ENCODE measurements around the gene PPP1R15B.

Gene PPP1R15B
- 349 to 469 reads per million in 2 experiments for total RNA-seq

DNA sequence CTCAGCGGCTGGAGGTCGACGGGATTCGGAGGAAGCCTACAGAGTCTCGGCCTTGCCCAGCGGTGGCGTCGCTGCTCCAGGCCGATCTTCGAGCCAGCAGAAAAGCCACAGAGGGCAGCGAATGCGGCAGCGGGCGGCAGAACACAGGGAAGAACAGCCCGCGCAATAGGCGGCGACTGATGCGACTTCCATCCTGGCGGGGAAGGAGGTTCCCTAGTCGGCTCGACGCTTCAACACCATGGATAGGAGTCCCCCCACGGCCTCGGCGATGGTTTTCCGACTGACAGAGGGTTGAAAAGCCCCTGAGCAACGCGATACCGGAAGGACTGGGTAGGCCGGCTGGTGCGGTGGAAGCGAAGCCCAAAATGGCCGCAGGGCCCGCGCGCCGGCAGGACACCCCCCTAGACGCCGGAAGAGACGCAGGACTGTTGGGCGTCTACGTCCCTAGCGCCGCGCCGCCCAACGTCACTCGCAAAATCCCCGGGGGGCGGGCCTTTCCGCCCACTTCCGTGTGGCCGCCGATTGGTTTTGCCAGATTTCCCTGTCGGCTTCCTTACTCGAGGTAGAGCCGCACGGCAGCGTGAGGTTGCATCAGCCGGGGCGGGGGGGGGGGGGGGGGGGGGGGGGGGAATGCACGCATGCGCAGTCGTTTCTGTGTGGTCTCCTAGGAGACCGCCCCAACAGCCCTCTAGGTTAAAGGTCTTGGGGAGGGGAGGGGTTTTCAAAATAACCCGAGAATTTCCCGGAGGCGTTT is at the start of gene PPP1R15B:
TSS of gene PPP1R15B (minus strand) at position 367 of the 754 bp plus-strand sequence. CDS start 406 bp downstream, outside the sequence.
- peak; percentile 94 for DNase-seq (ENCODE audit: low read depth)

GRCh38 chr1:204460346-204460745 is 48.7 kb upstream of the PPP1R15B start:
- DNase-seq (ENCODE audit: low read depth) = no peak

- DNase-seq (ENCODE audit: low read depth) = no peak
These were observed 48.1 kb upstream of the PPP1R15B start for GRCh38 chr1:204459706-204460105.

DNA sequence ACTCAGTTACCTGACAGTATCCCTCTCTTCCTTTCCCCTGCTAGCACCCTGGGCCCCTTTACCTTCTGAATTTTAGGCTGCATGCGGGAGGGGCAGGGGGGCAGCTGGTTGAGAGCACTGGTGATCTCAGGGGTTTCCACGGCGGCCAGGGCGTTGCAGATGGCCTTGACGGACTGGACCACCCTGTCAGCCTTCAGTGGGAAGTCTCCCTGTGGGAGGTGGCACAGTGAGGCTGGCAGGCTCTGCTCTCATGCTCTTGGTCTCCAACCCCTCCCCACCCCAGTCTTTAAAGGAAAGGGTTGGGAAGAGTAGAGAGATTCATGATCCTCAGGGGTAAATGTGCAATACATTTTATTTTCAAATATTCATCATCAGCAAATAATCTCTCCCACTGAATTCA is 46.0 kb upstream of the PPP1R15B start:
- no peak for DNase-seq (ENCODE audit: low read depth)

DNA sequence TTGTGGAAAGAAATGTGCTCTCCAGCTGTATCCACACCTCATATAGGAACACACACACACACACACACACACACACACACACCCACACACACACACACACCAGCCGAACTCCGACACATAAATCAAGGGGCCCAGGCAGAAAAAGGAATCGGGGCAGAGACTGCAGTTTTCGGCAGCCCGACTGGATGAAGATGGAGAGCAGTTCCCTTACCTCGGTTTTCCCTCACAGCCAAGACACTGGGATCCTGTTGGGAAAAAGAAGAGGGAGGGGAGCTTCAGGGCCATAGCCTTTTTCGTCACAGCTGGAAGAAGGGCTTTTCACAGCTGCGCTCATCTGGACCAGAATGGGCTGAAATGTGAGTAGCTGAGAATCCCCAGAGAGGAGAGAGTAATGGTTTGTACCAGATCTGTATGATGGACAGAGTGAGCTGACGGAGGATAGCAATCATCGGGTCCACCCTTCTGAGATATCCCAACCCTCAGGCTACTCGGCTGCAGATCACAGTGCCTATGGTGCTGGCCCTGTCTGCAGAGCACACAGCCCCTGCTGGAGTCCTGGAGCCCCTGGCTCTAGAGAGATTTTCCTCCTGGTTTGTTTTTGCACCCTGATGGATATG is 45.3 kb upstream of the PPP1R15B start:
- no peak for DNase-seq (ENCODE audit: low read depth)

- no peak for DNase-seq (ENCODE audit: low read depth)
These were observed 44.2 kb upstream of the PPP1R15B start for GRCh38 chr1:204455831-204456145.

DNA sequence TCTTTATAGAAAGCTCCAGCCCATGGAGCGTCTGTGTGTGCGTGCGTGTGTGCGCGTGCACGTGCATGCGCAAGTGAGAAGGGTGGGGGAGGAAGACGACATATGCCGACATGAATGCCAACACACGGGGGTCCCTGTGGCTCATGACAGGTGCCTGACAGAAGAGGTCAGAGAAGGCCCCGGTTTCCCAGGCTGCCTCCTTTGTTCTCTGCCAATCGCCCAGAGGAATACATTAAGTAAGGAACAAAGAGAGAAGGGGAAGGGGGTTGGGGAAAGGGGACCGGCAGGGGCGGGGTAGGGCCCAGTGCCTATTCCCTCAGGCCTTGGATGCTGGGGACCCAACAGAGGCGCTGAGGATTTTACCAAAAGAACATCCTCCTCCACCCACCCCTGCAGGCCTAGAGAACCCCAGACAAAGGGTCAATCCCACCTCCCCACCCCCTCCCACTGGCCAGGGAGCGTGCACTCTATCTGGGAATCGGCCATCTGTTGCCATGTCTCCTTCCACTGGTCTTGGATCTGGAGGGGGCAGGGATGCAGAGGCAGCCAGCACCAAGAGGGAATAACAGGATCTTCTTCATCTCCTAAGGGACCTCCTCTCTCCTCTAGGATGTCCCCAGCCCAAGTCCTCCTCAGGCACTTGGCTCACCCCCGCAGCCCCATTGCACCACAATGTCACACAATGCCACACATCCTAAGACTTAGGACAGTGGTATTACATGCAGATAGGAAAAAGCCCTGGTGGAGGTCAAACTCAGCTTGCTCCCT is 43.6 kb upstream of the PPP1R15B start:
- no peak for DNase-seq (ENCODE audit: low read depth)

DNA sequence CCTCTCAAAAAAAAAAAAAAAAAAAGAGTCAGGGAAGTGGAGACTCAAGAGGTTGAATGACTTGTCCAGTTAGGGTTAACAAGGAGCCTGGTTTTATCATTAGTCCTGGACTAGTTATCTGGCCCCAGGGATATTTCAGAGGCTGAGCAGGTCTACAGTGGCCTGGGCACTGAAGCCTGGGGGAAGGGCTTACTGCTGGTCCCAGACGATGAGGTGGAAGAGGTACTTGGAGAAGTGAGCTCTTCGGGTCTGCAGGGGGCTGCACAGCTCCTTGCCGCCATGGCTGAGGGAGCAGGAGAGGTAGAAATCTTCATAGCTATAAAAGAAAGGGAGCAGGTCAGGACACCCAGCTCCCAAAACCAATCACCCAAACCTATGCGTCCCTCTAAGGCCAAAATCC is 42.9 kb upstream of the PPP1R15B start:
- DNase-seq (ENCODE audit: low read depth) = no peak

DNA sequence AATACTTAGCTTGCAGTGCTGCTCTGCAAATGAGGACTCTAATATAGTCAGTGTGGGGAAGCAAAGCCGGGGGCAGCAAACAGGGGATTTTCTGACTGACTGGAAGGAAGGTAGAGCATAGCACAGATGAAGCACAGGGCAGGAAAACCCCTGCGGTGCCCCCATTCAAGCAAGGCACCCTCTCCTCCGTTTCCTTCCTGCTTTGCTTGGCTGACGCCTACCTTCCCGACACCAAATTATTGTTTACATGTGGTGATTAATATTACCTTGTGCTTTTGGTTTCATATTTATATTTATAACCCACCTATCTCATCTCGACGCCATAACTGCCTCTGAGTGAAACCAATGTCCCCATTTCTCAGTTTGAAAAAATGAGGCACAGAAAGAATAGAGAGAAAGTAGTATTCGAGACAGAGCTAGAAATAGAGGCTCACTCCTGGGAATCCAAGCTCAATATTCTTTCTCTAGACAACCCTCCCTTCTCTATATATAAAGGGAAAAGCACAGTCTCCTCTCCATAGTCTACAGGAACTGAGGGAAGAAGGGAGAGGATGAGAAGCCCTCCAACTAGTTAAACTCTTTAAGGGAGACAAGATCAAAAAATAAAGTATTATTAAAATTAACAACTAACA is 41.6 kb upstream of the PPP1R15B start:
- peak; percentile 60 for DNase-seq (ENCODE audit: low read depth)

DNA sequence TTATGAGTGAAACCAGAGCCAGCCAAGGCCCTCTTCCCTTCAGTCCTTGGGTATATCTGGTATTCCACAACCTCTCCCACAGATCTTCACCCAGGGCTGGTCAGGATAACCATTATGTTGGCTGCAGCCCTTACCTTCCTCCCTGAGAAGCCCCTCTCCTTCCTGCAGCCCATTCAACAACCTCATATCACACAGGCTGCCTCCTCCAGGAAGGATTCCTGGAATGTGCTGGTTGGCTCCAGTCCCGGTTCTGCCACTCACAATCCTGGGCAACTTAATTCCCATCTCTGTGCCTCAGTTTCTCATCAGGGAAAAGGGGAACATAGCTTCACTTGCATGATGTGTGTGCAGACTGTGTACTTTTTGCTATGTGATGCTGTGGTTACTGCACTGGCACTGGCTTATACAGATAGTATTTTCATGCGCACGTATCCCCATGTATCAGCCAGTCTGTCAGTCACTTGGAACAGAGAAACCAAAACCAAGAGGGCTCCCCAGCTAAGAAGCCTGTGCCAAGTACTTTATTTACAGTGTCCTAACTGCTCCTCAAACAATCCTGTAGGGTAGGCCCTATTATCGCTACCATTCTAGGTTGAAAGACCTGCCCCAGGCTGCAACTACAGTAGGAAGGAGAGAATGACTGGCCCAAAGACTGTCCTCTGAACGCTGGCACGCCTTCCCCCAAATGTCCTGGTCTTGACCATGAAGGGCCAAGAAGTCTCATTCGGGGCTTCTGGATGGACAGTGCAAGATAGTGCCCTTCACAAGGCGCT is 39.9 kb upstream of the PPP1R15B start:
- DNase-seq (ENCODE audit: low read depth) = no peak

DNA sequence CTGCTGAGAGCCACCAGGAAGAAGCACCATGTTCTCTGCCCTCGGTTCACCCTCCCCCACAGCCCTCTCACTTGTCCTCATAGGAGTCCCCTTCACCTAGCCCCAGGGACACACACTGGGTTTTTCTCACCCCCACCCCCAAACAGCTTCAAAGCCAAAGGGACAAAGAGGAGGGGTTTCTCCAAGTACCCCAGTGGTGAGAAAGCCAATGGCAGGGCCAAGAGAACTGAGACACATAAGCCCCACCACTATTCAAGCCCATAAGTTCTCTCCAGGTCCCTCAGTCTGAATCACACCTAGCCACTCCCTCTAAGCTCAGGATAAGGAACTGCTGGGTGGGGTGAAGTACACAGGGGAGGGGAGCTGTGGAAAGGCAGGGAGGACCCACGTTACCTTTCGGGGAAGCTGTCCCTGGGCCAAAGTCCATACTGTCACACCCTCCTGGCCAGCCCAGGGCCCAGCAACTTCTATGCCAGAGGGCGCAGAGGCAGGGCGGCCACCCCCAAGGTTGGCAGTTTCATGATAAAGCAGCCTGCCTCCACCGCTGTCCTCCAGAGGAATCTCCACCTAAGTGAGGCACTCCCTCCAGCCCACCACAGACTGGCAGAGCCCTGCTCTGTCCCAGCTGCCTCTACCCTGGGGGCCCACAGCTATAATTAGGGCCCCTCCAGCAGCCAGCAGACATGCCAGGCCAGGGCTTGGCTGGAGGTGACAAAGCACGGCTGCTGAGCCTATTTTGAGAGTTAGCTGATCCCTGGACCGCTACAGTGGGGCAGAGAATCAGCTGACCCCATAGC is 39.0 kb upstream of the PPP1R15B start:
- DNase-seq (ENCODE audit: low read depth) = no peak

DNA sequence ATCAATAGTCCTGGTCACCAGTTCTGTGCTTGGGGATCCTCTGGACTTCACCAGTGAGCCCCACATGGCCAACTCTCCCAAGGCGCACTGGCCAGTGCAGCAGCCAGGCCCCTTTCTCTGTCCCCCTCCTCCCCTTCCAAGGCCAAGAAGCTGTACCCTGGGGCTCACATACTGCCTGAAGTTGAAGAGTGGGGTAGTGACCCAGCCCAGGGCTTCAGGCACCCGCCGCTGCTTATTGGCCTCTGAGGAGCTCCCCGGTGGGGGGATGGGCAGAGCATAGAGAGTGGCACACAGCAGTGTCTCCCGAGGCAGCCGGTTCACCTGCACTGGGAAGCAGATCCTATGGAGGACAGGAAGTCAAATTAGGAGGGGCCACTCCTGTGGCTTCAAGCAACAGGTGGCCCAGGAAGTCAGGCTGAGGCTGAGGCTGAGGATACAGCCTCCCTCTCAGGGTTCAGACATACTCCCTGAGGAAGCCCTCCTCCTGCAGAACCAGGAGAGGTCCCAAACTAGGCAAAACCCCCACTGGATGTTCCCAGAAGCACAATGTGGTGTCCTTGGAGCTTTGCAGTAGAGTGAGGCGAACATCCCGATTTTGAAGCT is 38.2 kb upstream of the PPP1R15B start:
- no peak for DNase-seq (ENCODE audit: low read depth)

- no peak for DNase-seq (ENCODE audit: low read depth)
These were observed 37.5 kb upstream of the PPP1R15B start for GRCh38 chr1:204448991-204449677.

- DNase-seq (ENCODE audit: low read depth) = no peak
These were observed 36.8 kb upstream of the PPP1R15B start for GRCh38 chr1:204448344-204448964.

DNA sequence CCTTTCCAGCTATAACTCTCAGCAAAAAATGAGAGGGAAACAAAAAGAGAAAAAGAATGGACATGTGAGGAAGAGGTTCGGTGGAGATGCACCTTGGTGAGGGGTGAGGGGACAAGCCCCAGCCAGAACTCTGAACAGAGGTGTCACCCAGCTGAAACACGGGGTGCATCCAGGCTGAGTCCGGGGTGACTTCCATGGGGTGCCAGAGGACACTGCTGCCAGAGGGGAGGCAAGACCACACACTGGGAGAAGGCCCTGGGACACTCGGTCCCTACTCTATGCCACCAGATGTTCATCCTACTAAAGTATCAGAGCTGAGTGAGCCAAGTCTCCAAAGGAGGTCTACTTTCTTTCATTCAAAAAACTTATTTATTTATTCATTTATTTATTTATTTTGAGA is 36.1 kb upstream of the PPP1R15B start:
- no peak for DNase-seq (ENCODE audit: low read depth)

DNA sequence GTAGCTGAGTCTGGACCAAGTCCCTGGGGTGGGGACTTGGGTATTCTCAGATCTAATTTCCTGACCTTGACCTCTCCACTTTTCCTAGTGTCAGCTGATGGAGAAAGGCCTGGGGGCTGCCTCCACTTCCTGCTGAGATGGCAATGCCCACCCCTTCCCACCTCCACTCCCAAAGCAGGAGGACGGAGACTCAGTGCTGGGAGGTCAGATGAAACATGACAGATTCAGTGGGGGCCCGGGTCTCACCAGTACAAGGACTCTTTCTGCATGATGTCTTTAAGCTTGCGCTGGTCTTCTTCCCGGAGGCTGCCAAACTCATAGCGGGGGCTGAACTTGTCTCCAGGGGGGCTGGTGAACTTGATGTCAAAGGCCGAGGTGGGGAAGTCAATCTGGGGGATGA is 35.6 kb upstream of the PPP1R15B start:
- DNase-seq (ENCODE audit: low read depth) = no peak

- DNase-seq (ENCODE audit: low read depth) = peak; percentile 66
These were observed 34.9 kb upstream of the PPP1R15B start for GRCh38 chr1:204446413-204447111.

GRCh38 chr1:204445860-204446412 is 34.3 kb upstream of the PPP1R15B start:
- DNase-seq (ENCODE audit: low read depth) = peak; percentile 27
